OCI-LY1 (cell line): ENCODE measurements around the gene SLFN12.

Experiments used
- EZH2 ChIP-seq: fragments of 200-600 bp; sonication (generic), shearing (Covaris generic); IDR thresholded peaks from 2 replicates; pipeline ENCODE4 v1.8.0; 2017; ENCODE audit warnings: borderline replicate concordance, mixed run types, mild to moderate bottlenecking, antibody characterized with exemption, low read length, moderate library complexity, mixed read lengths
- TF ChIP-seq, protein P1 (sequence below): fragments of 200-600 bp; sonication (generic), shearing (Covaris generic); IDR thresholded peaks from 2 replicates; pipeline ENCODE4 v1.5.1; 2017; ENCODE audit warnings: mild to moderate bottlenecking, antibody characterized with exemption, low read length, moderate library complexity, mixed read lengths

DNA sequence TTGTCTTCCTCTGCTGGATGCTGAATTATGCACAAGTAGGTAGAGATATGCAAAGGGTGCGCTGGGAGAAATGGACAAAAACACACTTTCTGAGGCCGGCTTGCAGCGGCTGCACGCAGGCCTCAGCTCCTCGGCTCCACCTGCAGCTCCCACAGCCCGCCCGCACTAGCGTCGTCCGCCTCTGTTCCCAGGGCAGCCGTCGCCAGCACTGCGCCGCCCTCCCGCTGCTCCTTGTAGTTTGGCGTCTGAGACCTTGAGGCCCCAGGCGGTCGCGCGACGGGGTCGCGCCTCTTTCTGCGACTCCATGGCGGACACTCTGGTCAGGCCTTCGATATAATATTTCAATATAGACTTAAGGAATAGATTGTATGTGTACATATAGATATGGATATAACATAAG, 24.8 kb downstream of the SLFN12 start:
- TF ChIP-seq, protein P1, sequence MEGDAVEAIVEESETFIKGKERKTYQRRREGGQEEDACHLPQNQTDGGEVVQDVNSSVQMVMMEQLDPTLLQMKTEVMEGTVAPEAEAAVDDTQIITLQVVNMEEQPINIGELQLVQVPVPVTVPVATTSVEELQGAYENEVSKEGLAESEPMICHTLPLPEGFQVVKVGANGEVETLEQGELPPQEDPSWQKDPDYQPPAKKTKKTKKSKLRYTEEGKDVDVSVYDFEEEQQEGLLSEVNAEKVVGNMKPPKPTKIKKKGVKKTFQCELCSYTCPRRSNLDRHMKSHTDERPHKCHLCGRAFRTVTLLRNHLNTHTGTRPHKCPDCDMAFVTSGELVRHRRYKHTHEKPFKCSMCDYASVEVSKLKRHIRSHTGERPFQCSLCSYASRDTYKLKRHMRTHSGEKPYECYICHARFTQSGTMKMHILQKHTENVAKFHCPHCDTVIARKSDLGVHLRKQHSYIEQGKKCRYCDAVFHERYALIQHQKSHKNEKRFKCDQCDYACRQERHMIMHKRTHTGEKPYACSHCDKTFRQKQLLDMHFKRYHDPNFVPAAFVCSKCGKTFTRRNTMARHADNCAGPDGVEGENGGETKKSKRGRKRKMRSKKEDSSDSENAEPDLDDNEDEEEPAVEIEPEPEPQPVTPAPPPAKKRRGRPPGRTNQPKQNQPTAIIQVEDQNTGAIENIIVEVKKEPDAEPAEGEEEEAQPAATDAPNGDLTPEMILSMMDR: no peak
- no peak for TF ChIP-seq EZH2
